Spleen (tissue), 11 donors: ENCODE results near the gene SRRT. TPM values are rescaled to one million over a fixed set of nuclear protein-coding genes. Genes with fewer than 3 reads are reported as not detected.

Experiments
- DNase-seq: peaks from one replicate; pipeline ENCODE4 v3.0.0-alpha.2; 2020
- H3K27ac ChIP-seq, 8 donors: fragments of 200-600 bp; sonication (generic) in 7 of 8; 1 replicate in 4 of 8; 2 replicates in 4 of 8; pipeline versions ENCODE4 v1.5.0 to v1.8.0; 2016 to 2021; ENCODE audit warnings: inconsistent platforms in 4 of 8, mild to moderate bottlenecking in 4 of 8, moderate library complexity in 1 of 8
- H3K27me3 ChIP-seq, 7 donors: fragments of 200-600 bp; sonication (generic) in 6 of 7; replicated peaks in 1 of 7; 1 replicate in 4 of 7; 2 replicates in 3 of 7; pipeline versions ENCODE4 v1.5.0 to v1.8.0; 2016 to 2021; ENCODE audit warnings: inconsistent platforms in 3 of 7, mild to moderate bottlenecking in 1 of 7
- H3K36me3 ChIP-seq, 6 donors: fragments of 200-600 bp; sonication (generic) in 5 of 6; 1 replicate in 4 of 6; 2 replicates in 2 of 6; pipeline versions ENCODE4 v1.5.0 to v1.8.0; 2016 to 2021; ENCODE audit warnings: inconsistent platforms in 2 of 6
- H3K4me1 ChIP-seq, 6 donors: fragments of 200-600 bp; sonication (generic) in 5 of 6; 1 replicate in 3 of 6; 2 replicates in 3 of 6; pipeline versions ENCODE4 v1.5.0 to v1.8.0; 2016 to 2021; ENCODE audit warnings: inconsistent platforms in 3 of 6
- H3K4me3 ChIP-seq, 8 donors: fragments of 200-600 bp; sonication (generic) in 7 of 8; 1 replicate in 4 of 8; 2 replicates in 4 of 8; pipeline versions ENCODE4 v1.5.0 to v1.8.0; 2016 to 2021; ENCODE audit warnings: inconsistent platforms in 4 of 8, mild to moderate bottlenecking in 4 of 8, moderate library complexity in 2 of 8
- H3K9me3 ChIP-seq, 8 donors: fragments of 200-600 bp; sonication (generic) in 7 of 8; 1 replicate in 4 of 8; 2 replicates in 4 of 8; pipeline versions ENCODE4 v1.5.0 to v1.8.0; 2016 to 2021; ENCODE audit warnings: inconsistent platforms in 4 of 8
- POLR2A ChIP-seq, 3 donors: fragments of 450-650 bp; IDR thresholded peaks; one replicate each; pipeline ENCODE4 v1.5.1; 2017; ENCODE audit warnings: antibody characterized with exemption in 3 of 3, mild to moderate bottlenecking in 1 of 3
- POLR2AphosphoS5 ChIP-seq, 3 donors: sonication (generic); formaldehyde crosslinking; IDR thresholded peaks; one replicate each; pipeline ENCODE4 v1.5.1; 2017; ENCODE audit warnings: antibody characterized with exemption in 3 of 3
- WGBS, 5 donors: extraction: QIAGEN DNeasy Blood & Tissue Kit in 3 of 5; methylation state at CpG; one replicate each; pipeline versions ENCODE4 v1.1.5 to v1.1.7; 2013 to 2018; 5-methylcytosine and 5-hydroxymethylcytosine counted together
- intact Hi-C: fragments of 100-400 bp; cut with DNase I; formaldehyde crosslinking; loops from one replicate; pipeline ENCODE4 v1.15.0; 2023; ENCODE audit warnings: low total_unique reads
- polyA plus RNA-seq, 3 donors: library from polyadenylated mRNA; stranded (reverse); fragments of 200-250 nt; gene quantifications; one replicate each; pipeline ENCODE4 v1.2.1, GENCODE V29; 2013
- total RNA-seq, 7 donors: library from RNA; depleted of rRNA in 3 of 7; stranded (reverse); fragments of >200 nt in 3 of 7; fragmentation: NEBNext Ultra II Directional in 4 of 7; extraction: Animal tissue kit (Norgen Biotek cat#: 25700) in 4 of 7; gene quantifications; one replicate each; pipeline versions ENCODE4 v1.1.0 to v1.2.1, GENCODE V29; 2016 to 2021
- TF ChIP-seq, protein P1 (sequence below), 11 experiments: fragments of 200-600 bp in 7 of 11; fragments of 450-650 bp in 4 of 11; sonication (generic) in 4 of 11; IDR thresholded peaks in 8 of 11; conservative IDR thresholded peaks in 3 of 11; 1 replicate in 7 of 11; 2 replicates in 4 of 11; pipeline versions ENCODE4 v1.4.0 to v1.8.0; 2016 to 2021; ENCODE audit warnings: antibody characterized with exemption in 11 of 11, inconsistent platforms in 4 of 11, mild to moderate bottlenecking in 1 of 11
- donor health status: healthy with polysubstance abuse.
- donor health status: DM: no; HTN: no; CAD: no; lungs with moderate emphysema.
- donor health status: DM: no; HTN: no; CAD: no.
- donor health status: Bipolar disorder and iron deficiency.
- donor health status: healthy.
- donor health status: DM: no; HTN: no; CAD: no.
- donor health status: DM: yes; HTN: yes; CAD: no.

Gene SRRT
- total and polyA plus RNA-seq, 10 donors: 54.7 to 160 (median 98.5) TPM

- TF ChIP-seq, protein P1, sequence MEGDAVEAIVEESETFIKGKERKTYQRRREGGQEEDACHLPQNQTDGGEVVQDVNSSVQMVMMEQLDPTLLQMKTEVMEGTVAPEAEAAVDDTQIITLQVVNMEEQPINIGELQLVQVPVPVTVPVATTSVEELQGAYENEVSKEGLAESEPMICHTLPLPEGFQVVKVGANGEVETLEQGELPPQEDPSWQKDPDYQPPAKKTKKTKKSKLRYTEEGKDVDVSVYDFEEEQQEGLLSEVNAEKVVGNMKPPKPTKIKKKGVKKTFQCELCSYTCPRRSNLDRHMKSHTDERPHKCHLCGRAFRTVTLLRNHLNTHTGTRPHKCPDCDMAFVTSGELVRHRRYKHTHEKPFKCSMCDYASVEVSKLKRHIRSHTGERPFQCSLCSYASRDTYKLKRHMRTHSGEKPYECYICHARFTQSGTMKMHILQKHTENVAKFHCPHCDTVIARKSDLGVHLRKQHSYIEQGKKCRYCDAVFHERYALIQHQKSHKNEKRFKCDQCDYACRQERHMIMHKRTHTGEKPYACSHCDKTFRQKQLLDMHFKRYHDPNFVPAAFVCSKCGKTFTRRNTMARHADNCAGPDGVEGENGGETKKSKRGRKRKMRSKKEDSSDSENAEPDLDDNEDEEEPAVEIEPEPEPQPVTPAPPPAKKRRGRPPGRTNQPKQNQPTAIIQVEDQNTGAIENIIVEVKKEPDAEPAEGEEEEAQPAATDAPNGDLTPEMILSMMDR (IDR thresholded peaks at IDR 0.05 in 8 of 11, conservative IDR thresholded peaks at IDR 0.05 in 3 of 11): peak; percentile 48 to 89 (median 72)
- TF ChIP-seq POLR2AphosphoS5 (IDR thresholded peaks at IDR 0.05) (peak in 1 of 3 donors; percentile 57), POLR2A (IDR thresholded peaks at IDR 0.05) (no peak)
- H3K36me3 ChIP-seq: no peaks in the 10 kb centered on the region
- H3K9me3 ChIP-seq: no peaks in the 10 kb centered on the region
- H3K4me3 ChIP-seq: peak overlapping the region in 7 of 8 donors; percentile 23 to 73 (median 47)
- H3K27ac ChIP-seq: no peak overlapping the region
- H3K4me1 ChIP-seq: peaks cover 12 to 36% (median 29%) of the 10 kb centered on the region in 6 donors
- DNase-seq: peak; percentile 87
- intact Hi-C loops: loop anchor here (5.0 kb wide), 1 partner anchor 160 kb away; no protein-coding TSS in a partner anchor
- peaks cover 3 to 92% (median 52%) of the 10 kb centered on the region in 7 donors for H3K27me3 ChIP-seq
- WGBS, 5 donors: 2 to 7% (median 3%) methylated on average over 22 to 95 of the region's 95 CpGs
Measured at GRCh38 chr7:100896732-100897608, 22.1 kb downstream of the SRRT start.

GRCh38 chr7:100897772-100898454 lies 23.0 kb downstream of the SRRT start:
- Histone ChIP-seq H3K9me3 (no peaks in the 10 kb centered on the region), H3K4me3 (no peak overlapping the region), H3K4me1 (peaks cover 12 to 36% (median 29%) of the 10 kb centered on the region in 6 donors), H3K36me3 (no peaks in the 10 kb centered on the region), H3K27ac (no peak overlapping the region), H3K27me3 (peaks cover 3 to 92% (median 51%) of the 10 kb centered on the region in 7 donors)
- TF ChIP-seq, protein P1 (IDR thresholded peaks at IDR 0.05 in 8 of 11, conservative IDR thresholded peaks at IDR 0.05 in 3 of 11): no peak
- no peak for TF ChIP-seq POLR2A (IDR thresholded peaks at IDR 0.05)
- TF ChIP-seq POLR2AphosphoS5 (IDR thresholded peaks at IDR 0.05): no peak
- 70 to 81% (median 78%) methylated on average over 13 of the region's 13 CpGs for WGBS, 5 donors
- intact Hi-C loops: loop anchor here (5.0 kb wide), 1 partner anchor 159 kb away; no protein-coding TSS in a partner anchor
- no peak for DNase-seq

GRCh38 chr7:100899432-100899831 lies 24.5 kb downstream of the SRRT start:
- intact Hi-C loops: loop anchor here (5.0 kb wide), 1 partner anchor 158 kb away; no protein-coding TSS in a partner anchor
- Histone ChIP-seq H3K27ac (no peak overlapping the region), H3K27me3 (peaks cover 3 to 78% (median 45%) of the 10 kb centered on the region in 7 donors), H3K4me3 (no peak overlapping the region), H3K9me3 (no peaks in the 10 kb centered on the region), H3K36me3 (no peaks in the 10 kb centered on the region), H3K4me1 (peaks cover 12 to 31% (median 26%) of the 10 kb centered on the region in 6 donors)
- 86 to 95% (median 95%) methylated on average over 5 of the region's 5 CpGs for WGBS, 5 donors
- no peak for DNase-seq
- TF ChIP-seq POLR2AphosphoS5 (IDR thresholded peaks at IDR 0.05): no peak
- TF ChIP-seq POLR2A (IDR thresholded peaks at IDR 0.05): no peak
- TF ChIP-seq, protein P1 (IDR thresholded peaks at IDR 0.05 in 8 of 11, conservative IDR thresholded peaks at IDR 0.05 in 3 of 11): no peak
